Vagina (tissue), 2 donors: ENCODE measurements around the gene LIPE. TPM values are rescaled to one million over a fixed set of nuclear protein-coding genes. Genes with fewer than 3 reads are reported as not detected.

Experiments
- DNase-seq, 2 donors: peaks; one replicate each; pipeline ENCODE4 v3.0.0-alpha.2; 2017; ENCODE audit errors: extremely low spot score in 2 of 2
- H3K27ac ChIP-seq: fragments of 200-600 bp; sonication (generic); one replicate; pipeline ENCODE4 v1.5.1; 2019
- H3K27me3 ChIP-seq: fragments of 200-600 bp; sonication (generic); one replicate; pipeline ENCODE4 v1.5.1; 2019
- H3K36me3 ChIP-seq, 2 donors: fragments of 200-600 bp; sonication (generic); one replicate each; pipeline ENCODE4 v1.5.1; 2017 to 2019
- H3K4me1 ChIP-seq: fragments of 200-600 bp; sonication (generic); one replicate; pipeline ENCODE4 v1.5.1; 2019
- H3K4me3 ChIP-seq, 2 donors: fragments of 200-600 bp; sonication (generic); 1 replicate in 1 of 2; 2 replicates in 1 of 2; pipeline ENCODE4 v1.5.1; 2016 to 2019
- H3K9me3 ChIP-seq: fragments of 200-600 bp; sonication (generic); one replicate; pipeline ENCODE4 v1.5.1; 2019
- POLR2A ChIP-seq, 2 donors: fragments of 450-650 bp; IDR thresholded peaks; one replicate each; pipeline ENCODE4 v1.6.1; 2017; ENCODE audit warnings: antibody characterized with exemption in 2 of 2, mild to moderate bottlenecking in 2 of 2, moderate library complexity in 2 of 2
- POLR2AphosphoS5 ChIP-seq, 2 donors: sonication (generic); formaldehyde crosslinking; IDR thresholded peaks; one replicate each; pipeline ENCODE4 v1.9.0; 2017; ENCODE audit warnings: antibody characterized with exemption in 2 of 2, mild to moderate bottlenecking in 2 of 2, low read depth in 1 of 2; ENCODE audit not compliant: insufficient read depth in 1 of 2
- intact Hi-C: fragments of 100-400 bp; cut with DNase I; formaldehyde crosslinking; loops from one replicate; pipeline ENCODE4 v1.15.1; 2023
- total RNA-seq: library from RNA; depleted of rRNA; stranded (reverse); fragments of >200 nt; gene quantifications from one replicate; pipeline ENCODE4 v1.2.3, GENCODE V29; 2016
- TF ChIP-seq, protein P1 (sequence below), 3 experiments: fragments of 450-650 bp in 2 of 3; fragments of 200-600 bp in 1 of 3; sonication (generic) in 1 of 3; IDR thresholded peaks; one replicate each; pipeline ENCODE4 v1.5.1; 2017 to 2019; ENCODE audit warnings: antibody characterized with exemption in 3 of 3, mild to moderate bottlenecking in 2 of 3, moderate library complexity in 2 of 3

The LIPE gene
- total RNA-seq, 1 donor from 2014 or later = 102 TPM

DNA sequence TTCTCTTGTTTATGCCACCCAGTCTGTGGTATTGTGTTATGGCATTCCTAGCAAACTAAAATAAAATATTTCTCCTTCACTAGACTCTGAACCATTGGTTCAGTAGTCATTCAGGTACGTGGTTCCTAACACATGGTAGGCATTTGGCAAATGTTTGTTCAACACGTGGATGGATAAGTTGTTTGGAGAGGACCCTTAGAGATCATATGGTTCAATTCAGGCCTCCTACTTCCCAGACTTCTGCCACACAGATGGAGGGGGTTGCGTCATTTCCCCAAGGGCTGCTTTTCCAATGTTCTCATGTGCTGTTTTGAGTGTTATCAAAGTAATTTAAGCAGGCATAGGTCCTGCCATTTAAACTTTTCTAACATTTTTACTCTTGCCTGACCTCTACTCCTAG, 8.8 kb upstream of the LIPE start:
- no peak for DNase-seq
- Histone ChIP-seq H3K36me3 (no peaks in the 10 kb centered on the region), H3K27me3 (no peaks in the 10 kb centered on the region), H3K4me1 (peaks cover 10% of the 10 kb centered on the region), H3K27ac (no peak overlapping the region), H3K9me3 (no peaks in the 10 kb centered on the region), H3K4me3 (no peak overlapping the region)
- intact Hi-C loops = no loop called here
- no peak for TF ChIP-seq POLR2AphosphoS5 (IDR thresholded peaks at IDR 0.05; ENCODE audit: insufficient read depth in 1 of 2, low read depth in 1 of 2)
- TF ChIP-seq, protein P1, sequence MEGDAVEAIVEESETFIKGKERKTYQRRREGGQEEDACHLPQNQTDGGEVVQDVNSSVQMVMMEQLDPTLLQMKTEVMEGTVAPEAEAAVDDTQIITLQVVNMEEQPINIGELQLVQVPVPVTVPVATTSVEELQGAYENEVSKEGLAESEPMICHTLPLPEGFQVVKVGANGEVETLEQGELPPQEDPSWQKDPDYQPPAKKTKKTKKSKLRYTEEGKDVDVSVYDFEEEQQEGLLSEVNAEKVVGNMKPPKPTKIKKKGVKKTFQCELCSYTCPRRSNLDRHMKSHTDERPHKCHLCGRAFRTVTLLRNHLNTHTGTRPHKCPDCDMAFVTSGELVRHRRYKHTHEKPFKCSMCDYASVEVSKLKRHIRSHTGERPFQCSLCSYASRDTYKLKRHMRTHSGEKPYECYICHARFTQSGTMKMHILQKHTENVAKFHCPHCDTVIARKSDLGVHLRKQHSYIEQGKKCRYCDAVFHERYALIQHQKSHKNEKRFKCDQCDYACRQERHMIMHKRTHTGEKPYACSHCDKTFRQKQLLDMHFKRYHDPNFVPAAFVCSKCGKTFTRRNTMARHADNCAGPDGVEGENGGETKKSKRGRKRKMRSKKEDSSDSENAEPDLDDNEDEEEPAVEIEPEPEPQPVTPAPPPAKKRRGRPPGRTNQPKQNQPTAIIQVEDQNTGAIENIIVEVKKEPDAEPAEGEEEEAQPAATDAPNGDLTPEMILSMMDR (IDR thresholded peaks at IDR 0.05) = no peak
- TF ChIP-seq POLR2A (IDR thresholded peaks at IDR 0.05) = no peak

- intact Hi-C loops = no loop called here
- H3K36me3 ChIP-seq = no peaks in the 10 kb centered on the region
- no peak overlapping the region for H3K4me3 ChIP-seq
- H3K27ac ChIP-seq = no peak overlapping the region
- H3K4me1 ChIP-seq = peaks cover 4% of the 10 kb centered on the region
- H3K27me3 ChIP-seq = no peaks in the 10 kb centered on the region
- no peaks in the 10 kb centered on the region for H3K9me3 ChIP-seq
- TF ChIP-seq, protein P1 (IDR thresholded peaks at IDR 0.05) = no peak
- TF ChIP-seq POLR2A (IDR thresholded peaks at IDR 0.05) (no peak), POLR2AphosphoS5 (IDR thresholded peaks at IDR 0.05; ENCODE audit: insufficient read depth in 1 of 2, low read depth in 1 of 2) (no peak)
- no peak for DNase-seq
These were observed 8.1 kb upstream of the LIPE start for GRCh38 chr19:42435316-42435715.

DNA sequence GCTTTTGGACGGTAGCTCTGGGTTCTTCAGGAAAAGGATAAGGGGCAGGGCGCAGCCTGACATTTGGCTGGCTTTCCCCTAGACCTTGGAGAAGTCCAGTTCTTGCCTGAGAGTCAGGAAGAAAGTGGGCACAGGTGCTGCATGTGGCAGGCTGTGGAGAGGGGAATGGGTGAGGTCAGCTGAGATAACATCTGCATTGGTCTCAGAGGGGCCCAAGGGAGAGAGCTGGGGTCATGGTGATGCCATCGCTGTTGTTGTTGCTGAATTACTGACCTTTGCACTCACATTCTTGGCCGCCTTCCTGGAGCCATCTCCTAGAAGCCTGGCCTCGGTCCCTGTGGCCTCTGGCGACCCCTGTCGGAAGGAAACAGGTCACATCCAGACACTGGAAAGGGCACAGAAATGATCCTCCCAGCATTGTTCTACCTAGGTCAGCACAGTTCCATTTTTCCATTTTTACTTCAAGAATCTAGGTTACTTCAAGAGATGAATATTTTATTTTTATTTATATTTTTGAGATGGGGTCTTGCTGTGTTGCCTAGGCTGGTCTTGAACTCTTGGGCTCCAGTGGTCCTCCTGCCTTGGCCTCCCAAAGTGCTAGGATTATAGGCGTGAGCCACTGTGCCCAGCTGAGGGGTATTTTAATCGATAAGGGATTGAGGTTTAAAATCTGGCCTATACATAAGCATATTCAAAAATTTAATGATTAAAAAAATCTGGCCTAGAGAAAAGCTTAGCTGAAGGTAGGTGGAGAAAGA, 6.5 kb upstream of the LIPE start:
- Histone ChIP-seq H3K4me1 (no peaks in the 10 kb centered on the region), H3K27ac (no peak overlapping the region), H3K9me3 (no peaks in the 10 kb centered on the region), H3K4me3 (no peak overlapping the region), H3K36me3 (no peaks in the 10 kb centered on the region), H3K27me3 (no peaks in the 10 kb centered on the region)
- no peak for DNase-seq
- intact Hi-C loops = no loop called here
- TF ChIP-seq POLR2AphosphoS5 (IDR thresholded peaks at IDR 0.05; ENCODE audit: insufficient read depth in 1 of 2, low read depth in 1 of 2) (peak; percentile 70 to 75), POLR2A (IDR thresholded peaks at IDR 0.05) (no peak)
- TF ChIP-seq, protein P1 (IDR thresholded peaks at IDR 0.05) = peak in 2 of 3 experiments; percentile 21 to 24

DNA sequence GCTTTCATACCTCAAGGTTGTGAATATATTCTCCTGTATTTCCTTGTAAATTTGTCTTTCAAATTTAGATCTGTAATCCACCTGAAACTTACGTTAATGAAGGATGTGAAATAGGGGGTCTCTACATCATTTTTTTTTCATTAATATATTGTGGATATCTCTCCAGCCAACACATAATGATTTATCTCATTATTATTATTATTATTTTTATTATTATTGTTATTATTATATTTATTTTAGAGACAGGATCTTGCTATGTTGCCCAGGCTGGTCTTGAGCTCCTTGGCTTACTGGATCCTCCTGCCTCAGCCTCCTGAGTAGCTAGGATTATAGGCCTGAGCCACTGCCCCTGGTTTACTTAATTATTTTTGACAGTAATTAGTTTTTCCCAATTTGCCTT, 4.3 kb upstream of the LIPE start:
- H3K9me3 ChIP-seq = no peaks in the 10 kb centered on the region
- H3K36me3 ChIP-seq = no peaks in the 10 kb centered on the region
- intact Hi-C loops = no loop called here
- peaks cover 3% of the 10 kb centered on the region for H3K4me1 ChIP-seq
- H3K27ac ChIP-seq = no peak overlapping the region
- H3K27me3 ChIP-seq = no peaks in the 10 kb centered on the region
- no peak for TF ChIP-seq POLR2A (IDR thresholded peaks at IDR 0.05)
- TF ChIP-seq, protein P1 (IDR thresholded peaks at IDR 0.05) = no peak
- no peak for TF ChIP-seq POLR2AphosphoS5 (IDR thresholded peaks at IDR 0.05; ENCODE audit: insufficient read depth in 1 of 2, low read depth in 1 of 2)
- H3K4me3 ChIP-seq = no peak overlapping the region
- no peak for DNase-seq

DNA sequence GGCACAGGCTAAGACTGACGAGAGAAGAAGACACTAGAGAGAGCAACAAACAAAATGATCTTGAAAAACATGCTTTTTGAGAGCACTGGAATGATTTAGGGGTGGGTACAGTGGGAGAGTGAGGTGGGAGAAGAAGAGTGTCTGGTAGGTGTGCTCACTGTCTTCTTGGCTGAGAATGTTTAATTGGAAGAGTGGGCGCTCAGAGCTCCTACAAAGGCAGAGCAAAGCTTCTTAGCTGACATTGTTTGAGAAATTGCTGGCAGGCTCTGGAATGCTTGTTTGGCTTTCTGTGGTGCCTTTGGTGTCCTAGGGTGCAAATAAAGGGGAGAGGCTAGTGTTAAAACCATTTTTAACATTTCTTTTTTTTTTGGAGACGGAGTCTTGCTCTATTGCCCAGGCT, 1.5 kb upstream of the LIPE start:
- peaks cover 7% of the 10 kb centered on the region for H3K27me3 ChIP-seq
- peaks cover 14% of the 10 kb centered on the region for H3K4me1 ChIP-seq
- H3K4me3 ChIP-seq = no peak overlapping the region
- TF ChIP-seq, protein P1 (IDR thresholded peaks at IDR 0.05) = no peak
- TF ChIP-seq POLR2A (IDR thresholded peaks at IDR 0.05) (no peak), POLR2AphosphoS5 (IDR thresholded peaks at IDR 0.05; ENCODE audit: insufficient read depth in 1 of 2, low read depth in 1 of 2) (no peak)
- H3K36me3 ChIP-seq = no peaks in the 10 kb centered on the region
- intact Hi-C loops = no loop called here
- DNase-seq = no peak
- no peak overlapping the region for H3K27ac ChIP-seq
- no peaks in the 10 kb centered on the region for H3K9me3 ChIP-seq
